ENCODE results near the gene ZNF273. TPM values are rescaled to one million over a fixed set of nuclear protein-coding genes. Genes with fewer than 3 reads are reported as not detected.
"Not testable (repeated sequence)": the region's sequence is repeated elsewhere in the genome, so short reads cannot be mapped to it uniquely, and the experiment has no call there.

The ZNF273 gene
- total RNA-seq, 1 donor from 2014 or later, result 2.3 TPM

- DNase-seq (no peak), ATAC-seq (no peak)
- Histone ChIP-seq H3K27ac (no peak overlapping the region), H3K27me3 (peaks cover 10% of the 10 kb centered on the region), H3K4me3 (no peak overlapping the region), H3K9me3 (no peaks in the 10 kb centered on the region), H3K4me1 (peaks cover 9% of the 10 kb centered on the region), H3K36me3 (no peaks in the 10 kb centered on the region)
- no peak for TF ChIP-seq CTCF (IDR thresholded peaks at IDR 0.05)
- intact Hi-C loops (cut with DNase I), result no loop called here
Measured at GRCh38 chr7:64890761-64891362, 12.2 kb upstream of the ZNF273 start.

DNA sequence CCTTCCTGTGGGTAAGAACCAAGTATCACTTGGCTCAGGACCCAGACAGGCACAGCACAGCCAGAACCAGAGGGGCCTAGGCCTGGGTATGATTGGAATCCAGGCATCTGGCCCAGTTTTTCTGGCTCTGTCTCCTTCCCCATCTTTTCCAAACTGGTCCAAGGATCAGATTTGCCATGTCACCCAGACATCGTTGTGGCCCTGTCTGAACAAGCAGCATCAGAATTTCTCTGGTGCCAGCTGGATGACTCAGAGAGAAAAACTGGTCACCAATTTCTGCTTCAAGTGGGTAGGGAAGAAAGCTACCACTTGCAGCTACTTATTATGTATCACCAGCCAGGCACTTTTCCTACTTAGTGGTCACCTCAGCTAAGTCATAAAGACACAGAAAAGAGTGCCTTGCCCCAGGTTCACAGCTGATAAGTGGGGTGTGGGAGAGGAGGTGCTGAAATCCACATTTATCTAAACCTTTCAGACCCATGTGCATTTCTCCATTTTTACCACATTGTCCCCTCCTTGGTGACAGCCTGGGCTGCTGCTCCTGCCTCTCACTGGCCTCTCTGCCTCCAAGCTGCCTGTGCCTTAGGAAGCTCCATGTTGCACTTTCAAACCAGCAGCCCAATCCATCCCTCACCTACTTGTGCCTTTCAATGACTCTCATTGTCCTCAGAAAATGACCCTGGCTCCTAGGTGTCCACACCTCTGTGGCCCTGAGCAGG, 11.6 kb upstream of the ZNF273 start:
- H3K27ac ChIP-seq; ATAC-seq; DNase-seq; intact Hi-C loops (cut with DNase I); H3K27me3 ChIP-seq; H3K36me3 ChIP-seq; H3K4me1 ChIP-seq; H3K4me3 ChIP-seq; H3K9me3 ChIP-seq: not testable (repeated sequence)

- ATAC-seq (no peak), DNase-seq (no peak)
- Histone ChIP-seq H3K4me1 (peaks cover 9% of the 10 kb centered on the region), H3K27ac (no peak overlapping the region), H3K9me3 (no peaks in the 10 kb centered on the region), H3K27me3 (peaks cover 4% of the 10 kb centered on the region), H3K4me3 (no peak overlapping the region), H3K36me3 (no peaks in the 10 kb centered on the region)
- intact Hi-C loops (cut with DNase I), result no loop called here
- TF ChIP-seq CTCF (IDR thresholded peaks at IDR 0.05), result no peak
Measured at GRCh38 chr7:64892116-64892515, 11.0 kb upstream of the ZNF273 start.

DNA sequence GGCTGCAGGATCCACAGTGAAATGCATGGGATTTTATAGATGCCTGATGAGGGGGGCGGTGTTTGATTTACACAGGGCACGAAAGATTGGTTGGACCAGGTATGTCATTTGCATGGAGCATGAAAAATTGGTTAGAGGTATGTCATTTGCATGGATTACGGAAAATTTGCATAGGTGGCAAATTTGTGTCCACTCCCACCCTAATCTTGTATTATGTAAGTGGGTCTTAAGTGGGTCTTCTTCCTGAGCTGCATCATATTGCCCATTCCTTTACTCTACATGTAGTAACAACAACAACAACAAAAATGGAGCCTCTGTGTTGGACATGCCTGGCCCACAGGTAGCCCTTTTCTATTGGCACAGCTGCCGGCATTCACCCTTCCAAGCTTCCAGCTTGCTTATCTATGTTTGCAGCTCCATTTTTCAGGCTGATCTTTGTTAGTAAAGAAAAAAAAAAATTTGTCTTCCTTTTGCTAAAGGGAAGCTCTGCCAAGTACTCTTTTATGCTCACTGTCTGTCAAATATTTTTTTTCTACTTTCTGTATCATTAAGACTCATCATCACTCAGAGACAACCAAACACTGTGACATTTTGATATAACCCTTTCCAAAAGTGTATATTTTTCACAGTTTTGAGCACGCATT, 10.3 kb upstream of the ZNF273 start:
- H3K27me3 ChIP-seq, result peaks cover 4% of the 10 kb centered on the region
- no peaks in the 10 kb centered on the region for H3K36me3 ChIP-seq
- no peak overlapping the region for H3K27ac ChIP-seq
- no peak overlapping the region for H3K4me3 ChIP-seq
- intact Hi-C loops (cut with DNase I), result no loop called here
- no peak for DNase-seq
- TF ChIP-seq CTCF (IDR thresholded peaks at IDR 0.05), result no peak
- no peak for ATAC-seq
- no peaks in the 10 kb centered on the region for H3K9me3 ChIP-seq
- H3K4me1 ChIP-seq, result peaks cover 9% of the 10 kb centered on the region

- no peak for ATAC-seq
- no peak for DNase-seq
Measured at GRCh38 chr7:64893401-64893800, 9.7 kb upstream of the ZNF273 start.

GRCh38 chr7:64902461-64902805, 640 bp upstream of the ZNF273 start:
- H3K27me3 ChIP-seq; H3K9me3 ChIP-seq; ATAC-seq; H3K36me3 ChIP-seq; H3K4me1 ChIP-seq; DNase-seq; H3K27ac ChIP-seq; intact Hi-C loops (cut with DNase I): not testable (repeated sequence)
- H3K4me3 ChIP-seq, result peak overlapping the region; percentile 83

More at GRCh38 chr7:64893401-64893800, 9.7 kb upstream of the ZNF273 start:
- H3K4me1 ChIP-seq, result peaks cover 4% of the 10 kb centered on the region
- no peak overlapping the region for H3K27ac ChIP-seq
- no peak for TF ChIP-seq CTCF (IDR thresholded peaks at IDR 0.05)
- no peak overlapping the region for H3K4me3 ChIP-seq
- intact Hi-C loops (cut with DNase I), result no loop called here
- H3K27me3 ChIP-seq, result peaks cover 4% of the 10 kb centered on the region
- H3K9me3 ChIP-seq, result no peaks in the 10 kb centered on the region
- H3K36me3 ChIP-seq, result no peaks in the 10 kb centered on the region

Measured in upper lobe of right lung (tissue), 1 donor.